Upper lobe of right lung (tissue), 1 donor: ENCODE measurements around the gene FBXW4. TPM values are rescaled to one million over a fixed set of nuclear protein-coding genes. Genes with fewer than 3 reads are reported as not detected.

ENCODE experiments used
- ATAC-seq: fragments of 200-7000 bp; cut with Tn5 transposase; one replicate; pipeline ENCODE4 v1.9.1; 2020; ENCODE audit warnings: mild to moderate bottlenecking, moderate library complexity
- DNase-seq: peaks from one replicate; pipeline ENCODE4 v3.0.0-alpha.2; 2020
- H3K27ac ChIP-seq: fragments of 200-600 bp; one replicate; pipeline ENCODE4 v1.8.0; 2022
- H3K27me3 ChIP-seq: fragments of 200-600 bp; one replicate; pipeline ENCODE4 v1.8.0; 2022; ENCODE audit warnings: mild to moderate bottlenecking
- H3K36me3 ChIP-seq: fragments of 200-600 bp; one replicate; pipeline ENCODE4 v1.8.0; 2022
- H3K4me1 ChIP-seq: fragments of 200-600 bp; one replicate; pipeline ENCODE4 v1.8.0; 2022
- H3K4me3 ChIP-seq: fragments of 200-600 bp; one replicate; pipeline ENCODE4 v1.8.0; 2022; ENCODE audit warnings: mild to moderate bottlenecking
- H3K9me3 ChIP-seq: fragments of 200-600 bp; one replicate; pipeline ENCODE4 v1.8.0; 2022
- CTCF ChIP-seq: fragments of 200-600 bp; IDR thresholded peaks from one replicate; pipeline ENCODE4 v1.8.0; 2022; ENCODE audit warnings: antibody characterized with exemption
- intact Hi-C: fragments of 100-400 bp; cut with DNase I; formaldehyde crosslinking; loops from one replicate; pipeline ENCODE4 v1.11.0; 2022
- total RNA-seq: library from RNA; stranded (reverse); fragmentation: NEBNext Ultra II Directional; extraction: Animal tissue kit (Norgen Biotek cat#: 25700); gene quantifications from one replicate; pipeline ENCODE4 v1.2.1, GENCODE V29; 2021
- donor health status: DM: no; HTN: yes; CAD: no; lungs with severe emphysema.

The FBXW4 gene
- total RNA-seq, 1 donor from 2014 or later = 94.3 TPM

DNA sequence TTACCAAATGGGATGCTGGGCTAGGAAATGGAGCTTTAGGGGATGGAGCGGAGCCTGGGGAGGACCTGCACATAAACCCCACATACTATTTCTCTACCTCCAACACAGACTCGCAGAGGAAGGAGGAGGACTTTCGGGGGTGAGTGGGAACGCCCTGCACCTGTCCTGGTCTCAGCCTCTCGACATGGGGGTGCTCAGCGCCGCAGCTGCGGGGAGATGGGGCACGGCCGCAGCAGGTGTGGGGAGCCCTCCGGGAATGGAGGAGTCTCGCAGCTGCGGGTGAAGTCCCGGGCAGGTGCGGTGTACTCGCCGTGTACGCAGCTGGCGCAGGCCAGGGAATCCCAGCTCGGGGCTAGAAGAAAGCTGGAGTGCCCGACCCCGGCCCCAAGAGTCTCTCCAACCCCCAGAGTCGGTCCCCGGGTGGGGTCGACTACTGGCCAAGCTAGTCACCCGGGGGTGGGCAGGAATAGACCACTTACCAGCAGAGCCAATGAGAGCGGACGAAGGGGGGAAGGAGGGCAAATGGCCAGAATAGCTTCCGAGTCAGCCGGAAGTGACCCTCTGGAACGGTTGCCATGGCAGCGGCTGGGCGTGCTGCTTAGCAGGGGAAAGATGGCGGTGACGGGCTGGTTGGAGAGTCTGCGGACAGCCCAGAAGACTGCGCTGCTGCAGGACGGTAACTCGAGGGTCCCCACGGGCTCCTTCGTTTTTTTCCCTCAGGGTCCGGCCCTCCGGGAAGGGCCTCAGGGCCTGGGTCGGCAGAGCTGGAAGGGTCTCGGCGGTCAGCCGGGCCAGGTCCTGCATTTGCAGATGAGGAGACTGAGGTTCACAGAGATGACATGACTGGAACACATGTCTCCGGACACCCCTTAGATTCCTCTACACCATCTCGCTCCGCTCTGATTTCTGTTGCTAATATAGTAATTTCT is 107.0 kb downstream of the FBXW4 start, which contains the start of the genes DPCD and POLL:
DPCD (plus strand) TSS at position 597 of the 929 bp plus-strand sequence; CDS start at position 613, 16 bp downstream.
POLL (minus strand) TSS at position 533 of the 929 bp plus-strand sequence. CDS start 897 bp downstream, outside the sequence.
- H3K36me3 ChIP-seq = peaks cover 27% of the 10 kb centered on the region
- no peaks in the 10 kb centered on the region for H3K27me3 ChIP-seq
- ATAC-seq (peak; percentile 97), DNase-seq (peak; percentile 98)
- peaks cover 12% of the 10 kb centered on the region for H3K4me1 ChIP-seq
- H3K27ac ChIP-seq = peak within 1 kb of the TSS; percentile 83
- intact Hi-C loops = no loop called here
- no peak for TF ChIP-seq CTCF
- H3K9me3 ChIP-seq = no peaks in the 10 kb centered on the region
- peak within 1 kb of the TSS; percentile 99 for H3K4me3 ChIP-seq

DNA sequence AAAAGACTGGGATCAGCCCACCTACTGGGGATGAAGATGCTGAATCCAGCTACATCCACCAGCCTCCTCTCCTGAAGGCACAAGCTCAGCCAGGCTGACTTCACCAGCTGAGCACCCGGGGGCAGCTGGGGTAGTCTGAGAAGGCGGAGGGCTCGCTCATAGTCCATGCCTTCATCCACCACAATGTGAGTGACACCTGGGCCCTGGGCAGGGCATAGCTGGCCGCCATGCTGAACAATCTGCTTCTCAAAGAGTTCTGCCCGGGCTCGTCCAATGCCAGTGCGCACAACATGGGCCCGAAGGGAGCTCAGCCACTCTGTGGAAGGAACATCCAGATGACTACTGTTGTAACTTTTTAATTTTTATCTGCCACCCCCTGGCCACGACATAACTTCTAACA is 109.1 kb downstream of the FBXW4 start:
- intact Hi-C loops = no loop called here
- Histone ChIP-seq H3K27me3 (no peaks in the 10 kb centered on the region), H3K27ac (no peak overlapping the region), H3K4me1 (peaks cover 12% of the 10 kb centered on the region), H3K4me3 (no peak overlapping the region), H3K9me3 (no peaks in the 10 kb centered on the region), H3K36me3 (peaks cover 36% of the 10 kb centered on the region)
- ATAC-seq (no peak), DNase-seq (no peak)
- no peak for TF ChIP-seq CTCF

GRCh38 chr10:101580486-101581399 is 114.2 kb downstream of the FBXW4 start:
- no peaks in the 10 kb centered on the region for H3K27me3 ChIP-seq
- H3K9me3 ChIP-seq = no peaks in the 10 kb centered on the region
- H3K36me3 ChIP-seq = peaks cover 56% of the 10 kb centered on the region
- H3K4me1 ChIP-seq = no peaks in the 10 kb centered on the region
- DNase-seq (peak; percentile 49), ATAC-seq (no peak)
- no peak for TF ChIP-seq CTCF
- no peak overlapping the region for H3K4me3 ChIP-seq
- intact Hi-C loops = no loop called here
- no peak overlapping the region for H3K27ac ChIP-seq

- H3K4me3 ChIP-seq = no peak overlapping the region
- H3K9me3 ChIP-seq = no peaks in the 10 kb centered on the region
- intact Hi-C loops = loop anchor here (10.0 kb wide), 1 partner anchor 365 kb away; no protein-coding TSS in a partner anchor
- H3K36me3 ChIP-seq = peaks cover 49% of the 10 kb centered on the region
- H3K27ac ChIP-seq = no peak overlapping the region
- DNase-seq = peak; percentile 45
- H3K27me3 ChIP-seq = no peaks in the 10 kb centered on the region
- H3K4me1 ChIP-seq = no peaks in the 10 kb centered on the region
- ATAC-seq = no peak
- TF ChIP-seq CTCF = no peak
These were observed 115.5 kb downstream of the FBXW4 start for GRCh38 chr10:101579516-101579870.

DNA sequence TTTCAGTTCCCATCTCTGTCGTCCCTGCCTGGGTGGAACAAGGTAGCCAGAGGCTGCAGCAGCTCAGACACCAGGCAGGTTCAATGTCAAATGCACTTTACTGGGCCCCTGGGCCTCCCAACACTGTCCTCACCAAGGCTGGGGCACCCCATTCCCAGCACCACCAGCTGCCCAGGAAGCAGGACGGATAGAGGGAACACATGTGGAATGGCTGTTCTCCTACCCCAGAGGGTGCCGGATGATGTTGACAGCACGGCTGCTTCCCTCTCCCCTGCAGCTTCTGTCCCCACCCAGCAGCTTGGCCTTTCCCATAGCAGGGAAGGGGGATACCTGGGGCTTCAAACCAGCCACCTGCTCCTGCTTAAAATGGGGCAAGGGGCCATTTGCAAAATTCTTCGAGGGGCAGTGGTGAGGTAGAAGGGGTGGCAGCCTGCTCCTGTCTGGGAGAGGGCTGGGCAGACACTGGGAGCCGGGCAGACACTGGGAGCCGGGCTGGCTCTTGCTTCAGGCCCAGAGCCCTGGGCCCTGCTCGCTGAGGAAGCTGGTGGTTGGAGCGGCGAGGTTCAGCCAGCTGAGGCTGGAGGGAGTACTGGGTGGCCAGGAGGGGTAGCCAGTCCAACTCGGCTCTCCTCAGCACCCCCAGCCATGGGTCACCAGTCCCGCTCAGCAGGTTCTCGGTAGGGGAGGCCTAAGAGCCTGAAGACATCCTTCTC is 116.0 kb downstream of the FBXW4 start:
- DNase-seq = peak; percentile 55
- ATAC-seq = no peak
- Histone ChIP-seq H3K9me3 (no peaks in the 10 kb centered on the region), H3K27ac (no peak overlapping the region), H3K36me3 (peaks cover 44% of the 10 kb centered on the region), H3K4me3 (no peak overlapping the region), H3K4me1 (no peaks in the 10 kb centered on the region), H3K27me3 (no peaks in the 10 kb centered on the region)
- TF ChIP-seq CTCF = no peak
- intact Hi-C loops = loop anchor here (10.0 kb wide), 1 partner anchor 364 kb away; no protein-coding TSS in a partner anchor
